Endodermal cell (in vitro differentiated cells): ENCODE measurements around the gene VWCE. TPM values are rescaled to one million over a fixed set of nuclear protein-coding genes. Genes with fewer than 3 reads are reported as not detected.

ENCODE experiments used
- DNase-seq: peaks from one replicate; pipeline ENCODE4 v3.0.0-alpha.2; 2017
- H3K27ac ChIP-seq: 2 replicates; pipeline ENCODE4 v1.5.1; 2013; ENCODE audit warnings: mild to moderate bottlenecking, low read depth, low read length, moderate library complexity
- H3K27me3 ChIP-seq: 2 replicates; pipeline ENCODE4 v1.6.1; 2013; ENCODE audit warnings: mild to moderate bottlenecking, low read length, moderate library complexity; ENCODE audit not compliant: insufficient read depth, control insufficient read depth, poor library complexity, severe bottlenecking
- H3K36me3 ChIP-seq: 2 replicates; pipeline ENCODE4 v1.7.0; 2013; ENCODE audit warnings: mild to moderate bottlenecking, low read length, moderate library complexity; ENCODE audit not compliant: control insufficient read depth, insufficient read depth
- H3K4me1 ChIP-seq: one replicate; pipeline ENCODE4 v1.7.0; 2013; ENCODE audit warnings: low read length; ENCODE audit not compliant: control insufficient read depth, insufficient read depth
- H3K4me3 ChIP-seq: 2 replicates; pipeline ENCODE4 v1.5.1; 2013; ENCODE audit warnings: mild to moderate bottlenecking, low read length, moderate library complexity
- H3K9ac ChIP-seq: 2 replicates; pipeline ENCODE4 v1.6.1; 2013; ENCODE audit warnings: mild to moderate bottlenecking, low read length, moderate library complexity; ENCODE audit not compliant: poor library complexity, severe bottlenecking; ENCODE audit errors: extremely low read depth
- H3K9me3 ChIP-seq: 2 replicates; pipeline ENCODE4 v1.6.1; 2013; ENCODE audit warnings: mild to moderate bottlenecking, low read length, moderate library complexity; ENCODE audit not compliant: control insufficient read depth
- H3K27ac Mint-ChIP-seq: 2 replicates; pipeline ENCODE4 v1.8.0; 2020; ENCODE audit warnings: mixed read lengths
- H3K27me3 Mint-ChIP-seq: 2 replicates; pipeline ENCODE4 v1.8.0; 2021; ENCODE audit warnings: mild to moderate bottlenecking, mixed read lengths; ENCODE audit not compliant: insufficient read depth
- H3K36me3 Mint-ChIP-seq: 2 replicates; pipeline ENCODE4 v1.8.0; 2020; ENCODE audit warnings: low read depth, mixed read lengths
- H3K4me1 Mint-ChIP-seq: 2 replicates; pipeline ENCODE4 v1.8.0; 2020; ENCODE audit warnings: mixed read lengths
- H3K4me3 Mint-ChIP-seq: 2 replicates; pipeline ENCODE4 v1.8.0; 2020; ENCODE audit warnings: mild to moderate bottlenecking, moderate library complexity, mixed read lengths
- H3K9me3 Mint-ChIP-seq: 2 replicates; pipeline ENCODE4 v1.8.0; 2020; ENCODE audit warnings: mild to moderate bottlenecking, mixed read lengths
- WGBS, 2 experiments: methylation state at CpG; one replicate each; pipeline versions ENCODE4 v1.1.5 to v1.1.7; 2013; ENCODE audit warnings: missing lambda C conversion rate in 2 of 2, mixed read lengths in 1 of 2; ENCODE audit not compliant: insufficient coverage in 1 of 2, insufficient read length in 1 of 2; 5-methylcytosine and 5-hydroxymethylcytosine counted together
- total RNA-seq, 2 donors: library from RNA; stranded (reverse); fragmentation: NEBNext Ultra II Directional in 1 of 2; extraction: Animal tissue kit (Norgen Biotek cat#: 25700) in 1 of 2; gene quantifications; 2 replicates in 1 of 2; 3 replicates in 1 of 2; pipeline ENCODE4 v1.2.1, GENCODE V29; 2021
- TF ChIP-seq, protein P1 (sequence below): fragments of 200-600 bp; sonication (generic); conservative IDR thresholded peaks from 2 replicates; pipeline ENCODE4 v1.5.0; 2021; ENCODE audit warnings: antibody characterized with exemption, mild to moderate bottlenecking

VWCE gene
- total RNA-seq, 2 donors from 2014 or later, result 7.2 to 13.3 TPM

DNA sequence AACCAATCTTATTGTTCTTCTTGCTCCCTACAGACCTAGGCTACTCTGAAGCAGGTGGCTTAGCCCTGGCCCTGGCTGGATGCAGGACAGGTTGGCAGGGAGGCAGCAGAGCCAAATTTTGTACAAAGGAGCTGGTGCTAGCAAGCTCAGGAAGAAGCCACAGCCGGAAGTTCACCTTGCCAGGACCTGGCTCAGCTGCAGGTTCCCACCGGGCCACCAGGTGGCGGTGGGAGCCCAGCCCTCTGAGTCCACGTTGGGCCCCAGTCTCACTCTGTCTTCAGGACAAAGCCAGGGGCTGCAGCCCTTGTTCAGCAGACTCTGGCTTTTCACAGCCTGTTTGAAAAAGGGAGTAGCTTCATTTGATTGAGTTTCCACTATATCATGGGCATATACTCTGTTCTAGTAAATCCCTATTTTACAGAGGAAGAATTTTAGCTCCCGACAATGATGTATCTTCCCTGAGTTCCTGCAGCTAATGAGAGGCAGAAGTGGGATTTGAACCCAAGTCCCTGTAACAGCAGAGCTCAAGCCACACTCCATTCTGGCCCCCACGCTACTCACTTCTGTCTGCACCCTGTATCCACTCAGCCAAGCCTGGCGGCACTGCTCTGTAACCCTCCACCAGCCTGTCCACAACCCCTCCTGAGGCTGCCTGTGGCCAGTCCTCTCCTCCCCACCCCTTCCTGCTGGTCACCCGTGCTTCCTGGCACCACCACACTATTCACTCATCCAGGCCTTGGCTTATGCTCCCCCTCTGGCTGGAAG is 41.2 kb upstream of the VWCE start:
- Mint-ChIP-seq H3K36me3 (peaks cover 18% of the 10 kb centered on the region), H3K27ac (peak overlapping the region; percentile 92), H3K4me1 (peaks cover 16% of the 10 kb centered on the region), H3K4me3 (no peak overlapping the region), H3K27me3 (no peaks in the 10 kb centered on the region), H3K9me3 (no peaks in the 10 kb centered on the region)
- peaks cover 8% of the 10 kb centered on the region for H3K36me3 ChIP-seq
- H3K27me3 ChIP-seq, result no peaks in the 10 kb centered on the region
- H3K4me3 ChIP-seq, result no peak overlapping the region
- peak overlapping the region; percentile 4 for H3K9ac ChIP-seq
- DNase-seq, result peak; percentile 96
- H3K9me3 ChIP-seq, result no peaks in the 10 kb centered on the region
- peak overlapping the region; percentile 62 for H3K27ac ChIP-seq
- H3K4me1 ChIP-seq, result peaks cover 5% of the 10 kb centered on the region
- 41 to 81% methylated on average over 4 to 8 of the region's 8 CpGs for WGBS, 2 experiments
- TF ChIP-seq, protein P1, sequence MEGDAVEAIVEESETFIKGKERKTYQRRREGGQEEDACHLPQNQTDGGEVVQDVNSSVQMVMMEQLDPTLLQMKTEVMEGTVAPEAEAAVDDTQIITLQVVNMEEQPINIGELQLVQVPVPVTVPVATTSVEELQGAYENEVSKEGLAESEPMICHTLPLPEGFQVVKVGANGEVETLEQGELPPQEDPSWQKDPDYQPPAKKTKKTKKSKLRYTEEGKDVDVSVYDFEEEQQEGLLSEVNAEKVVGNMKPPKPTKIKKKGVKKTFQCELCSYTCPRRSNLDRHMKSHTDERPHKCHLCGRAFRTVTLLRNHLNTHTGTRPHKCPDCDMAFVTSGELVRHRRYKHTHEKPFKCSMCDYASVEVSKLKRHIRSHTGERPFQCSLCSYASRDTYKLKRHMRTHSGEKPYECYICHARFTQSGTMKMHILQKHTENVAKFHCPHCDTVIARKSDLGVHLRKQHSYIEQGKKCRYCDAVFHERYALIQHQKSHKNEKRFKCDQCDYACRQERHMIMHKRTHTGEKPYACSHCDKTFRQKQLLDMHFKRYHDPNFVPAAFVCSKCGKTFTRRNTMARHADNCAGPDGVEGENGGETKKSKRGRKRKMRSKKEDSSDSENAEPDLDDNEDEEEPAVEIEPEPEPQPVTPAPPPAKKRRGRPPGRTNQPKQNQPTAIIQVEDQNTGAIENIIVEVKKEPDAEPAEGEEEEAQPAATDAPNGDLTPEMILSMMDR, result peak; percentile 97

GRCh38 chr11:61335355-61335710 is 40.2 kb upstream of the VWCE start:
- TF ChIP-seq, protein P1, result no peak
- H3K9me3 Mint-ChIP-seq, result no peaks in the 10 kb centered on the region
- no peaks in the 10 kb centered on the region for H3K27me3 Mint-ChIP-seq
- H3K27ac ChIP-seq, result no peak overlapping the region
- no peak overlapping the region for H3K27ac Mint-ChIP-seq
- peaks cover 5% of the 10 kb centered on the region for H3K4me1 ChIP-seq
- no peaks in the 10 kb centered on the region for H3K27me3 ChIP-seq
- no peak for DNase-seq
- peaks cover 17% of the 10 kb centered on the region for H3K4me1 Mint-ChIP-seq
- WGBS, 2 experiments, result 83 to 91% methylated on average over 1 of the region's 1 CpG
- no peak overlapping the region for H3K9ac ChIP-seq
- H3K36me3 ChIP-seq, result peaks cover 13% of the 10 kb centered on the region
- no peak overlapping the region for H3K4me3 ChIP-seq
- no peaks in the 10 kb centered on the region for H3K9me3 ChIP-seq
- no peak overlapping the region for H3K4me3 Mint-ChIP-seq
- peaks cover 14% of the 10 kb centered on the region for H3K36me3 Mint-ChIP-seq

GRCh38 chr11:61334434-61335354 is 39.6 kb upstream of the VWCE start:
- peaks cover 17% of the 10 kb centered on the region for H3K36me3 Mint-ChIP-seq
- Histone ChIP-seq H3K27ac (no peak overlapping the region), H3K4me3 (no peak overlapping the region), H3K36me3 (peaks cover 20% of the 10 kb centered on the region), H3K27me3 (no peaks in the 10 kb centered on the region), H3K4me1 (peaks cover 5% of the 10 kb centered on the region), H3K9ac (no peak overlapping the region), H3K9me3 (no peaks in the 10 kb centered on the region)
- DNase-seq, result no peak
- TF ChIP-seq, protein P1, result no peak
- H3K9me3 Mint-ChIP-seq, result no peaks in the 10 kb centered on the region
- H3K4me3 Mint-ChIP-seq, result peak overlapping the region; percentile 97
- no peaks in the 10 kb centered on the region for H3K27me3 Mint-ChIP-seq
- 91% methylated on average over 15 to 16 of the region's 16 CpGs for WGBS, 2 experiments
- H3K27ac Mint-ChIP-seq, result no peak overlapping the region
- peaks cover 17% of the 10 kb centered on the region for H3K4me1 Mint-ChIP-seq
